Umbilical cord (tissue), 2 donors: ENCODE measurements around the gene FILIP1L. TPM values are rescaled to one million over a fixed set of nuclear protein-coding genes. Genes with fewer than 3 reads are reported as not detected.
A peak's percentile ranks its signal among the peaks of the same experiment; 100 is the strongest.

Source experiments
- DNase-seq: peaks from one replicate; pipeline ENCODE4 v3.0.0-alpha.2; 2015; ENCODE audit warnings: low spot score
- total RNA-seq: library from RNA; depleted of rRNA; stranded (reverse); fragments of >200 nt; gene quantifications from one replicate; pipeline ENCODE4 v1.2.3, GENCODE V29; 2014; ENCODE audit warnings: low replicate concordance; ENCODE audit not compliant: insufficient read depth

The FILIP1L gene
- total RNA-seq, 1 donor from 2014 or later = 189 TPM

GRCh38 chr3:99871231-99872045, 242.9 kb downstream of the FILIP1L start:
- no peak for DNase-seq

DNA sequence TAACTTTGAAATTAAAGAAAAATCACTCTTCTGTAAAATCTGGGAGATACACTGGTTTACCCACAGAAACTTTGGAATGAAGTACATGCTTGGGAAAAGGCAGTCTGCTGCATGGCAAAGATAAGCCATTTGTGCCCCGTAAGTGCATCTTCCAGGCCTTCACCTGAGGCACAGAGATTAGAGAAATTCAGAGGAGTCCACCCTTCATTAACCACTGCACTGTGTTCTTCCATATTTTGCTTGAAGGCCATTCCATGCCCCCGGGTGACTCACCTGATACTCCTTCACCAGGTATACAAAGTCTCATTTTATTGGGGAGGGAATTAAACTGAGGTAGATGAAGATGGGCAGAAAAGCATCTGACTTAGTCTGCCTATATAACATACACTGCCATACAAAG, 243.6 kb downstream of the FILIP1L start:
- DNase-seq = no peak

GRCh38 chr3:99869621-99870020, 244.7 kb downstream of the FILIP1L start:
- DNase-seq = peak; percentile 32

GRCh38 chr3:99868311-99868646, 246.0 kb downstream of the FILIP1L start:
- peak; percentile 49 for DNase-seq

- no peak for DNase-seq
Observed at GRCh38 chr3:99867594-99868310, 246.5 kb downstream of the FILIP1L start.

GRCh38 chr3:99866261-99866761, 248.0 kb downstream of the FILIP1L start:
- DNase-seq = no peak

- DNase-seq = no peak
Observed at GRCh38 chr3:99865321-99865720, 249.0 kb downstream of the FILIP1L start.

DNA sequence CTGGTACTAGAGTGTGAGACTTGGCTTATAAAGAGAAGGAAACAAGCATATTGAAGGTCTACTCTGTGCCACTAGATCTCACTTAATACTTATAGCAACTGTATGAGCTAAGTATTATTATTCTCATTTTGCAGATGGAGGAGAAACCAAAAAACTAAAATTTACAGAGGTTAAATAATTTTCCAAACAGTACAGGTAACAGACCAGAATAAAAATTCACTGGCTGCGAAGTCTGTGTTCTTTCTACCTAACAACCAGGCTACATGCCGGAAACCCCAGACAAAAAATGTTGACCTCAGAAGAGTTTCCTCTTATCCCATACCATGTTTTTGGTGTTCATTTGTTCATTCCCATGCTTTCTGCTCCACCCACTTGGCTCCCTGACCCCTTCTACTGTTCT, 250.0 kb downstream of the FILIP1L start:
- DNase-seq = no peak

- no peak for DNase-seq
Observed at GRCh38 chr3:99863588-99863987, 250.7 kb downstream of the FILIP1L start.

GRCh38 chr3:99863002-99863401, 251.3 kb downstream of the FILIP1L start:
- no peak for DNase-seq

- no peak for DNase-seq
Observed at GRCh38 chr3:99862208-99862607, 252.1 kb downstream of the FILIP1L start.

DNA sequence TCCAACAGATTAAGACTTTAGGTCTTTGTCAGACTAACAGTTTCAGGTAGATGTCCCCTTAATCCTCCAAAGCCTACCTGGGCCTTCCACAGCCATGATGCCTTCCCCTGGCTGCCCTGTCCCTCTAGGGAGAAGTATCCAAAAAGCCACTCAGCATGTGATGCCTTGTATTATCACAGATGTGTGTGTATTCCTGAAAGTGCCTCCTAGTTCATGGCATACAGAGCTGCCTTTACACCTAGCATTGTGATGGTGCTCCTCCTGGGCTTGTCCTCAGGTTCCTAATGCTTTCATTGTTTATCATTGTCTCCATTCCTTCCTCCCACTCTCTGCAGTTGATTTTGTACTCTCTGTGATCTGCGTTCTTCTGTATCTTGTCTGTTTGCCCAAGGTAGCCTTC, 253.1 kb downstream of the FILIP1L start:
- DNase-seq = no peak

DNA sequence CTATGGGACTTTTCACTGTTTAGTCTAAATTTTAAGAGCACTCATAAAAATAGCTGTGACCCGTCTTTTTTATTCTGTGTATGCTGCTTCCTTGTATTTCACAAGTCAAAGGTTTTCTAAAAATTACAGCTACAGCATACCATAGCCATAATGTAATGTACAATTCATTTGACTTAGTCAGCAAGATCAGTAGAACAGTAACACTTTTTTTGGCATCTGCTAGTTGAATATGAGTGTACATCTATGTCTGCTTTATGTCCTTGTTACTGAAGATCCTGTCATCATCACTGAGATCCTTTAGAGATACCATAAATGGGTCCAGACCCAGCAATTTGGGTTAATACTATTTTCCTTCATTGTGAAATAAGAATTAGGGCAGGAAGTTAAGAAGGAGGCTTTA, 254.5 kb downstream of the FILIP1L start:
- peak; percentile 97 for DNase-seq

DNA sequence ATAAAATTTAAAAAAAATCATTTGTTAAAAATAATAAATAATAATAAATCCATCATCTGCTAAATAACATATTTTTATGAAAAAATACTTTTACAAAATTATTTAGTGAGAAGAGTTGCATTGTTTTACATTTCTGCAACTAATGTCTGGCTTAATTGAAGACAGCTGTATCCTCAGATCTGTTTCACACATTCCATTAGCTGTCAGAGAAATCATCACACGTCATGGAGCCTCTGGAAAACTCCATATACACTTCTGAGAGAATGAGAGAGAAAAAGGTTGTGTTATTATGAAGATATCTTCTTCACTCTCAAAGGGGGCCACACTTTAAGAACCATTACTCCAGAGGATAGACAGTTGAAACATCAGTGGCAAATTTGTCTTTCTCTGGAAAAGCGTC, 255.8 kb downstream of the FILIP1L start:
- DNase-seq = no peak

- no peak for DNase-seq
Observed at GRCh38 chr3:99857278-99857677, 257.0 kb downstream of the FILIP1L start.

DNA sequence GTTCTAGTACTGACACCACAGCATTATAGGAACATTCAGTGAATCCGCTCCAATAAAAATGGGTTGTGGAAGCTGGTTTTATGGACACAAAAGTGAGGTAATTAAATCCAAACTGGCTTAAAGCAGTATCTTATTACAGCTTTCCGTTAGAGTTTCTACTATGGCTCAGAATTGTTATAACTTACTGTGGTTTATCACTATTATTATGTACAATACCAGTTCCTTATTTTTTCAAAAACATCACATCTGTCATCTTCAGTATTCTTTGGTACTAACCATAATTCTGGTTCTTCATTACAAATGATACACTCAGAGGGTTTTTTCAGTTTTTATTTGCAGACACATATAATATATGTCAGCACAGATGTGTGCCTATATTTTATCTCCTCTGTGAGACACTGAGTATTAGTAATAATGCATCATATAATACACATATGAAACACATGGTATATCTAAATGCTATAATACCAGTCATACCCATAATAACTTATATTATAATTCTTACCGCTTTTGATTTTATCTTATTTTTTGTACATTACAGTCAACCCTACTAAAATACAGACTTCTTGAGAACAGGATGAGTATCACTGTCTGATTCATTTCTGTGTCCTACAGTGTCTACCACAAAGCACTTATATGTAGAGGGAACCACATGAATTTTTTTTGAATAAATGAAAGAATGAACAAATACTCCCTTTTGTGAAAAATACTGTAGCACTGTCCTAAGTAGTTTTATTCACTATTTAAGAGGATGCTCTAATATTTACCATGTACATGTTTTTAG, 257.7 kb downstream of the FILIP1L start:
- DNase-seq = no peak

GRCh38 chr3:99855900-99856299, 258.4 kb downstream of the FILIP1L start:
- DNase-seq = no peak

GRCh38 chr3:99854756-99855298, 259.5 kb downstream of the FILIP1L start:
- DNase-seq = no peak

DNA sequence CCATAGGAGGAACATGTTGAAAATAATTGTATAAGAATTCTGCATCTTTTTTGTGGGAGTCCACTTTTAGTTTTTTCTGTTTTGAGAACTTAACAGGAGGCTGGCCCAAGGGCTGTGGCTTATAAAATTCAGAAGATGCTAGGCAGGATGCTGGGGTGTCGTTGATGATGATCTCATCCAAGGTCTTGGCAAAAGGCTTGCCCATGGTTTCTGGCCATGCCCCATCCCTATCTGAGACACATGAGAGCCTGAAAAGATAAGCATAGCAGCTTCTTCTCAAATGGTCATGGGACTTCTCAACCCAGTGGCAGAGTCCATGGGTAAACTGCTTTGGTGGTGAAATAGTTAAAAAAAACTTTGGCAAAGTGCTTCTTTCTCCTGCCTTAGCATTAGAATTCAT, 261.4 kb downstream of the FILIP1L start:
- no peak for DNase-seq

DNA sequence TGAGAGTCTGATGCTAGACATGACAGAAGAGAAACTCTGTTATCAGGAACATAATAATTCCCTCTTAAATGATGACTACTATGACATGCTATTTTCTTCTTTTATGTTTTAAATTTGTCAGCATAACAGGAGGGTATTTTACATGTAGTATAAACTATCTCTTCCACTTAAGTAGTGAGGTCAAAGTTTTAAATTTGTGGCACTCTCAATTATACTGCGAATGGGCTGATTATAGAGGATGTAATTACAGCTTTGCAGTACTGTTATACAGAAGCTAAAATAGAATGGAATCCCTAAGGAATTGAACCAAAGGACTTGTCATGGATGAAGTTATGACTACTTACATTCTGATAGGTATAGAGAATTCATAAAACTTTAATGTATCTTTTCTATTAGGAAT, 262.3 kb downstream of the FILIP1L start:
- no peak for DNase-seq

GRCh38 chr3:99850608-99851007, 263.7 kb downstream of the FILIP1L start:
- no peak for DNase-seq

- DNase-seq = no peak
Observed at GRCh38 chr3:99848433-99848832, 265.9 kb downstream of the FILIP1L start.
